Smooth muscle cell (in vitro differentiated cells): ENCODE data around the gene ADIPOR2. TPM values are rescaled to one million over a fixed set of nuclear protein-coding genes. Genes with fewer than 3 reads are reported as not detected.
A peak's percentile ranks its signal among the peaks of the same experiment; 100 is the strongest.

Experiments used
- DNase-seq: peaks from one replicate; lab custom pipeline; 2025; ENCODE audit not compliant: unreplicated experiment; lab: John Stamatoyannopoulos, UW
- H2AFZ ChIP-seq: fragments of 200-600 bp; sonication (generic); 2 replicates; pipeline ENCODE4 v1.6.0; 2016; ENCODE audit warnings: antibody characterized with exemption, low read depth, mild to moderate bottlenecking
- H3F3A ChIP-seq: fragments of 200-600 bp; sonication (generic); 2 replicates; pipeline ENCODE4 v1.6.0; 2017; ENCODE audit warnings: antibody characterized with exemption, low read depth
- H3K27ac ChIP-seq: fragments of 200-600 bp; sonication (generic); 2 replicates; pipeline ENCODE4 v1.5.1; 2016; ENCODE audit warnings: low read depth, mild to moderate bottlenecking
- H3K27me3 ChIP-seq: fragments of 200-600 bp; sonication (generic); 2 replicates; pipeline ENCODE4 v1.6.1; 2016; ENCODE audit warnings: low read depth, mild to moderate bottlenecking
- H3K36me3 ChIP-seq: fragments of 200-600 bp; sonication (generic); 2 replicates; pipeline ENCODE4 v1.5.1; 2016; ENCODE audit warnings: low read depth
- H3K4me1 ChIP-seq: fragments of 200-600 bp; sonication (generic); 2 replicates; pipeline ENCODE4 v1.5.1; 2016; ENCODE audit warnings: low read depth
- H3K4me2 ChIP-seq: fragments of 200-600 bp; sonication (generic); 2 replicates; pipeline ENCODE4 v1.6.0; 2016; ENCODE audit warnings: mild to moderate bottlenecking
- H3K4me3 ChIP-seq: fragments of 200-600 bp; sonication (generic); 2 replicates; pipeline ENCODE4 v1.5.1; 2016; ENCODE audit warnings: mild to moderate bottlenecking
- H3K79me2 ChIP-seq: fragments of 200-600 bp; sonication (generic); 2 replicates; pipeline ENCODE4 v1.6.0; 2016; ENCODE audit warnings: low read depth, mild to moderate bottlenecking
- H3K9ac ChIP-seq: fragments of 200-600 bp; sonication (generic); 2 replicates; pipeline ENCODE4 v1.6.0; 2016; ENCODE audit warnings: low read depth
- H3K9me3 ChIP-seq: fragments of 200-600 bp; sonication (generic); replicated peaks from 2 replicates; pipeline ENCODE4 v1.5.1; 2016; ENCODE audit warnings: low read depth
- H4K20me1 ChIP-seq: fragments of 200-600 bp; sonication (generic); 2 replicates; pipeline ENCODE4 v1.6.0; 2016; ENCODE audit warnings: low read depth
- CTCF ChIP-seq: fragments of 200-600 bp; sonication (generic); IDR thresholded peaks from 2 replicates; pipeline ENCODE4 v1.5.1; 2017; ENCODE audit warnings: borderline replicate concordance, mild to moderate bottlenecking, antibody characterized with exemption; ENCODE audit not compliant: insufficient read depth, poor library complexity, severe bottlenecking
- WGBS: methylation state at CpG from one replicate; pipeline ENCODE4 v1.1.7; 2016; ENCODE audit warnings: low lambda C conversion rate; 5-methylcytosine and 5-hydroxymethylcytosine counted together
- polyA plus RNA-seq: library from polyadenylated mRNA; unstranded; fragments of >200 nt; fragmentation: Nextera tagmentation; extraction: Ambion mirVana; gene quantifications from 2 replicates; pipeline ENCODE4 v1.2.1, GENCODE V29; 2016
- total RNA-seq: library from RNA; depleted of rRNA; stranded (reverse); fragments of >200 nt; gene quantifications from 2 replicates; pipeline ENCODE4 v1.2.3, GENCODE V29; 2014

The ADIPOR2 gene, protein sequence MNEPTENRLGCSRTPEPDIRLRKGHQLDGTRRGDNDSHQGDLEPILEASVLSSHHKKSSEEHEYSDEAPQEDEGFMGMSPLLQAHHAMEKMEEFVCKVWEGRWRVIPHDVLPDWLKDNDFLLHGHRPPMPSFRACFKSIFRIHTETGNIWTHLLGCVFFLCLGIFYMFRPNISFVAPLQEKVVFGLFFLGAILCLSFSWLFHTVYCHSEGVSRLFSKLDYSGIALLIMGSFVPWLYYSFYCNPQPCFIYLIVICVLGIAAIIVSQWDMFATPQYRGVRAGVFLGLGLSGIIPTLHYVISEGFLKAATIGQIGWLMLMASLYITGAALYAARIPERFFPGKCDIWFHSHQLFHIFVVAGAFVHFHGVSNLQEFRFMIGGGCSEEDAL
- total RNA-seq (34.1 and 46.8 TPM in 2 replicates), polyA plus RNA-seq (7.0 and 10.4 TPM in 2 replicates)

- Histone ChIP-seq H3K27me3 (no peaks in the 10 kb centered on the region), H3K4me1 (peaks cover 19% of the 10 kb centered on the region)
These were observed at the start of gene ADIPOR2 for GRCh38 chr12:1690578-1691122. ADIPOR2 (plus strand) TSS chr12:1691070; CDS start chr12:1754344, 63,274 bp downstream.

GRCh38 chr12:1642513-1642912 is 48.4 kb upstream of the ADIPOR2 start:
- DNase-seq: no peak
- Histone ChIP-seq H4K20me1 (peaks cover 13% of the 10 kb centered on the region), H3K79me2 (no peaks in the 10 kb centered on the region), H3K4me2 (no peak overlapping the region), H3K9me3 (no peaks in the 10 kb centered on the region), H2AFZ (no peak overlapping the region), H3K9ac (no peak overlapping the region), H3K36me3 (no peaks in the 10 kb centered on the region), H3K4me3 (no peak overlapping the region), H3K27ac (no peak overlapping the region), H3F3A (no peaks in the 10 kb centered on the region), H3K27me3 (peaks cover 21% of the 10 kb centered on the region), H3K4me1 (no peaks in the 10 kb centered on the region)
- no peak for TF ChIP-seq CTCF
- WGBS: 50% methylated on average over 7 of the region's 7 CpGs

More at GRCh38 chr12:1690578-1691122, at the start of gene ADIPOR2:
- peaks cover 46% of the 10 kb centered on the region for H3K79me2 ChIP-seq
- H2AFZ ChIP-seq: peak within 1 kb of the TSS; percentile 45
- peaks cover 11% of the 10 kb centered on the region for H3F3A ChIP-seq
- H3K4me3 ChIP-seq: peak within 1 kb of the TSS; percentile 98
- H4K20me1 ChIP-seq: peaks cover 44% of the 10 kb centered on the region
- H3K27ac ChIP-seq: peak within 1 kb of the TSS; percentile 86
- H3K4me2 ChIP-seq: peak within 1 kb of the TSS; percentile 97
- WGBS: under 1% methylated on average over 55 of the region's 59 CpGs
- peak; percentile 79 for DNase-seq
- H3K9ac ChIP-seq: peak within 1 kb of the TSS; percentile 99
- no peak for TF ChIP-seq CTCF
- H3K36me3 ChIP-seq: no peaks in the 10 kb centered on the region
- H3K9me3 ChIP-seq: no peaks in the 10 kb centered on the region

GRCh38 chr12:1643043-1643442 is 47.8 kb upstream of the ADIPOR2 start:
- Histone ChIP-seq H3K27ac (no peak overlapping the region), H4K20me1 (peaks cover 13% of the 10 kb centered on the region), H2AFZ (no peak overlapping the region), H3K27me3 (peaks cover 25% of the 10 kb centered on the region), H3K9me3 (no peaks in the 10 kb centered on the region), H3K4me2 (no peak overlapping the region), H3K4me1 (no peaks in the 10 kb centered on the region), H3K4me3 (no peak overlapping the region), H3K9ac (no peak overlapping the region), H3F3A (no peaks in the 10 kb centered on the region), H3K79me2 (no peaks in the 10 kb centered on the region), H3K36me3 (no peaks in the 10 kb centered on the region)
- 41% methylated on average over 6 of the region's 9 CpGs for whole genome bisulfite sequencing
- DNase-seq: no peak
- no peak for TF ChIP-seq CTCF
